HTERT RPE-1 (cell line): ENCODE data around the gene SCARF2.
"Not testable (repeated sequence)": the region's sequence is repeated elsewhere in the genome, so short reads cannot be mapped to it uniquely, and the experiment has no call there.

Source experiments
- in situ Hi-C: fragments of 300-500 bp; cut with MboI; formaldehyde crosslinking; loops from 4 replicates; pipeline ENCODE4 v1.14.3; 2020; ENCODE audit warnings: low sequenced_read_pairs

SCARF2 gene

DNA sequence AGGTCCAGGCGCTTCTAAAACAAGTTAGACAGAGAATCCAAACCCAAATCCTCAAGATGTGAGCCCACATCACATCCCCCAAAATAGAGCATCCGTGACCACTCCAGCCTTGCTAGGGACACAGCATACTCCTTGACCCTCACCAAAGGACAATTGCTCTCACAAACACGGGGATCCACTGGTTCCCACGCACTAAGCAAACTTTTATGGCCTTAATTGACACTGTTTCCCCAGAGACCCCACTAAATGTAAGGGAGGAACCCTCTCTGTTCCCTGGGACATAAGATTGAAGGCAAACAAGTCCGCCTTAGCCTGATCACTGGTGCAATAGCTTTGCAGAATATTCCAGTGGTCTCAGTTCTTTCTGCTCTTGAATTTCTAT, 23.6 kb downstream of the SCARF2 start:
- in situ Hi-C loops, result no loop called here

DNA sequence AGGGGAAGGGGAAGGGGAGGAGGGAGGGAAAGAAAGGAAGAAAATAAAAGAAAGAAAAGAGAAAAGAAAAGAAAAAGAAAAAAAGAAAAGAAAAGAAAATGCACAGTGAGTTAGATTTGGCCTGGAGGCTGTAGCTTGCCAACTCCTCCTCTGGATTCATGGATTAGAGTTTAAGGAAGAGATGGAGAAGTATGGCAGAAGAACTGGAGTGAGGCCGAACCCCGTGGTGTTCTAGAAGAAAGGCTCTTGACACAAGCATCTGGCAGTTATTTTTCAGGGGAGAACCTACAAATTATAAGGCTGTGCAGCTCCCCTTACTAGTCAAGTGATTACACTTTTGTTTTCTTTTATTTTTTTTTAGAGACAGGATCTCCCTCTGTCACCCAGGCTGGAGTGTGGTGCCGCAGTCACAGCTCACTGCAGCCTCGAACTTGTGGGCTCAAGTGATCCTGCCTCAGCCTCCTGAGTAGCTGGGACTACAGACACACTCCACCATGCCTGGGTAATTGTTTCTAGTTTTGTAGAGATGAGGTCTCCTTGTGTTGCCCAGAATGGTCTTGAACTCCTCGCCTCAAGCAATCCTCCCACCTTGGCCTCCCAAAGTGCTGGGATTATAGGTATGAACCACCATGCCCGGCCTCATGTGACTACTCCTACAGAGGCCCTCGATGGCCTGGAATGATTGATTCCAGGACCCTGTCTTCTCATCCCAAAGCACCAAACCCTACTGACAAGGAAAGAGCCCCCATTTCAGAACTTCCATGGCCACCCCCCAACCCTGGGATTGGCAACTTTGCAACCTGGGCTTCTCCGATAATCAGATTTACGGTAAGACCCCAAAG, 24.2 kb downstream of the SCARF2 start:
- in situ Hi-C loops, result no loop called here

DNA sequence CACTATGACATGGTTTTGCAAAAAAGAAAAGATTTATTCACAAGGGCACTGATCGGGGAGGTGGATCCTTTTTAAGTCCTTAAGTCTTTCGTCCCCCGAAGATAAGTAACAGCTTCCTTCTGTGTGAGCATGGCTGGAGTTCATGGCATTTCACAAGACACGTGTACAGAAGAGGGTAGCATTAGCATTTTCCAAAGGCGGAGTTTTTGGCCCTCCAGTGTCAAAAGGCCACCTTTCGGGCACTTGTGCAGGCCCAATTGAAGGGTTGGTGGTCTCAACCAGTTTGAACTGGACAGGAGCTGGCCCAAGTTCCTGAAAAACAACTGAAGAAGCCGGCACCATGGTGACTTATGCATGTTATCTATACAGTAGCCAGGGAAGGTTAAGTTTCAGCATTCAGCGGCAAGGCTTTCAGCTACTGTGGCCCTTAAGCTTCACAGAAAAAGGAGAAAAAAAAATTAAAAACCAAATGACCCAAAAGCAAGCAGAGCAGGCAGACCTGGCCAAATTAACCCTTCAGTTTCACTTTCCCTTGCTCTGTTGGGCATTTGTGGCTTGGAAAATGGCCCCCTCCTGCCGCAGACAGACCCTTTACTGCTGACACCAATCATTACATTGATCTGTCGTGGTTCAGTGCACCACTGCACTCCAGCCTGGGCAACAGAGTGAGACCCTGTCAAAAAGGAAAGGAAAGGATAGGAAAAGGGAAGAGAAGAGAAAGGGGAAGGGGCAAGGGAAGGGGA, 25.0 kb downstream of the SCARF2 start:
- in situ Hi-C loops, result no loop called here

DNA sequence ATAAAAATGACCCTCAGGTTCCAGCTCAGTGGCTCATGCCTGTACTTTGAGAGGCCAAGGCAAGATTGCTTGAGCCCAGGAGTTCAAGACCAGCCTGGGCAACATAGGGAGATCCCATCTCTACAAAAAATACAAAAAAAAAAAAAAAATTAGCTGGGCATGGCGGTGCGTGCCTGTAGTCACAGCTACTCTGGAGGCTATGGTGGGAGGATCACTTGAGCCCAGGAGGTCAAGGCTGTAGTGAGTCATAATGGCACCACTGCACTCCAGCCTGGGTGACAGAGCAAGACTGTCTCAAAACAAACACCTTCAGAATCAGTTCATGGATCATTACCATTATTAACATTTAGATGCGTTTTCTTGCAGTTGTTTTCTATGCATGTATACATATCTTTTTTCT, 28.2 kb downstream of the SCARF2 start:
- in situ Hi-C loops, result not testable (repeated sequence)

DNA sequence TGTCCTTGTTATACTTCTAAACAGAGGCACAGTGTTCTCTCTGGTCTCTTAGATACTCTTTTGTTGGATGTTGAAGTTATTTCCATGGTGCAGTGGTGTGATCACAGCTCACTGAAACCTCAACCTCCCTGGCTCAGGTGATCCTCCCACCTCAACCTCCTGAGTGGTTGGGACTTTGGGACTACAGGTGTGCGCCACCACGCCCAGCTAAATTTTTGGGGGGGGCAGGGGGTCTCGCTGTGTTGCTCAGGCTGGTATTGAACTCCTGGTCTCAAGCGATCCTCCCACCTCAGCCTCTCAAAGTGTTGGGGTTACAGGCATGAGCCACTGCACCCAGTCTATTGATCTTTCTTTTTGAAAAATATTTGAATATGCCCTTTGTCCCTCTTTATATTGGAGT, 28.7 kb downstream of the SCARF2 start:
- in situ Hi-C loops, result no loop called here

DNA sequence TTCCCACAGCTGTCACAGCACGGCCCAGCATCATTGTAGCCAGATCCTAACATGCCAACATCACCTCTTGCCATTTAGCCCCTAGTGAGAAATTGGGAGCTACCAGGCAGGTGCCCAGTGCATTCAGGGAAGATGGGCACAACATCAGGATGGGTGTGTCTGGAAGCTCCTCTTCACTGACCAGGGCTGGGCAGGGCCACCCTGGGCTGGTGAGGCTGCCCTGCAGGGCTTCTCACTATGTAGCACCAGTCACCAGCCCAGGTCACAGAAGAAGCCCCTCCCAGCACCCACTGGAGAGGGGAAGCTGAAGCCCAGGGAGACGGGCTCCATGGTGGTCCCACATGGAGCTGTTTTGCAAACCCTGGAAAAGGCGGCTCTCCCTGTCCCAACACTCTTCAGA, 29.8 kb downstream of the SCARF2 start:
- in situ Hi-C loops, result no loop called here

DNA sequence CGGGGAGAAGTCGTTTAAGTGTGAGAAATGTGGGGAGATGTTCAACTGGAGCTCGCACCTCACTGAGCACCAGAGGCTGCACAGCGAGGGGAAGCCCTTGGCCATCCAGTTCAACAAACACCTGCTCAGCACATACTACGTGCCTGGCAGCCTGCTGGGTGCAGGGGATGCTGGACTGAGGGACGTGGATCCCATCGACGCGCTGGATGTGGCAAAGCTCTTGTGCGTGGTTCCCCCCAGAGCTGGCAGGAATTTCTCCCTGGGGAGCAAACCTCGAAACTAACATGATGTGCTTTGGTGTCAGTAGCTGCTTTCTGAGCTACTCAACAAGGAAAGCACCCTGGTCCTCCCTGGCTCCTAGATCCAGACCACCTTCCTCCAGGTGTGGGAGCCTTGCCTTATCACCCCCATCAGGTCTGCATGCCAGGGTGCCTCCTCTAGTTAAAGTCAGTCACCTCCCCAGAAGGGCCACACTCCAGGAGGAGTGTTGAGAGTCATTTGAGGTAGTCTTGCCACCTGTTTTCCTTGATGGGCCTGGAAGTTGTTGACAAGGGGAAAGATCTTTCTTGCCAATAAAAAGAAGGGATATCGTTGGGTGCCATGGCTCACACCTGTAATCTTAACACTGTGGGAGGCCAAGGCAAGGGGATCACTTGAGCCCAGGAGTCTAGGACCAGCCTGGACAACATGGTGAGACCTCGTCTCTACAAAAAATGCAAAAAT, 30.8 kb downstream of the SCARF2 start:
- in situ Hi-C loops, result no loop called here

DNA sequence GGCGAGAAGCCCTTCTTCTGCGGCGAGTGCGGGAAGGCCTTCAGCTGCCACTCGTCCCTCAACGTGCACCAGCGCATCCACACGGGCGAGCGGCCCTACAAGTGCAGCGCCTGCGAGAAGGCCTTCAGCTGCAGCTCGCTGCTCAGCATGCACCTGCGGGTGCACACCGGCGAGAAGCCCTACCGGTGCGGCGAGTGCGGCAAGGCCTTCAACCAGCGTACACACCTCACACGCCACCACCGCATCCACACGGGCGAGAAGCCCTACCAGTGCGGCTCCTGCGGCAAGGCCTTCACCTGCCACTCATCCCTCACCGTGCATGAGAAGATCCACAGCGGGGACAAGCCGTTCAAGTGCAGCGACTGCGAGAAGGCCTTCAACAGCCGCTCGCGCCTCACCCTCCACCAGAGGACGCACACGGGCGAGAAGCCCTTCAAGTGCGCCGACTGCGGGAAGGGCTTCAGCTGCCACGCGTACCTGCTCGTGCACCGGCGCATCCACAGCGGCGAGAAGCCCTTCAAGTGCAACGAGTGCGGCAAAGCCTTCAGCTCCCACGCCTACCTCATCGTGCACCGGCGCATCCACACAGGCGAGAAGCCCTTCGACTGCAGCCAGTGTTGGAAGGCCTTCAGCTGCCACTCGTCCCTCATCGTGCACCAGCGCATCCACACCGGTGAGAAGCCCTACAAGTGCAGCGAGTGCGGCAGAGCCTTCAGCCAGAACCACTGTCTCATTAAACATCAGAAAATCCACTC, 31.5 kb downstream of the SCARF2 start:
- in situ Hi-C loops, result no loop called here

DNA sequence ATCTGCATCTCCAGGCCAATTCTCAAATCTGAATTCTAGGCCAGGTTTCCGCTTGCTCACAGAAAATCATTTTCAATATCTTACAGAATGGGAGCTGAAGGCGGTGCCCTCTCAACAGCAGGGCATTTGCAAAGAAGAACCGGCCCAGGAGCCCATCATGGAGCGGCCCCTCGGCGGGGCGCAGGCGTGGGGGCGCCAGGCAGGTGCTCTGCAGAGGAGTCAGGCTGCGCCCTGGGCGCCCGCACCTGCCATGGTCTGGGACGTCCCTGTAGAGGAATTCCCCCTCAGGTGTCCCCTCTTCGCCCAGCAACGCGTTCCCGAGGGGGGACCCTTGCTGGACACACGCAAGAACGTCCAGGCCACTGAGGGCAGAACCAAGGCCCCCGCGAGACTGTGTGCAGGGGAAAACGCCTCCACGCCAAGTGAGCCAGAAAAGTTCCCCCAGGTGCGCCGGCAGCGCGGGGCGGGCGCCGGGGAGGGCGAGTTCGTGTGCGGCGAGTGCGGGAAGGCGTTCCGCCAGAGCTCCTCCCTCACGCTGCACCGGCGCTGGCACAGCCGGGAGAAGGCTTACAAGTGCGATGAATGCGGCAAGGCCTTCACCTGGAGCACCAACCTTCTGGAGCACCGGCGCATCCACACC, 32.2 kb downstream of the SCARF2 start:
- in situ Hi-C loops, result no loop called here

DNA sequence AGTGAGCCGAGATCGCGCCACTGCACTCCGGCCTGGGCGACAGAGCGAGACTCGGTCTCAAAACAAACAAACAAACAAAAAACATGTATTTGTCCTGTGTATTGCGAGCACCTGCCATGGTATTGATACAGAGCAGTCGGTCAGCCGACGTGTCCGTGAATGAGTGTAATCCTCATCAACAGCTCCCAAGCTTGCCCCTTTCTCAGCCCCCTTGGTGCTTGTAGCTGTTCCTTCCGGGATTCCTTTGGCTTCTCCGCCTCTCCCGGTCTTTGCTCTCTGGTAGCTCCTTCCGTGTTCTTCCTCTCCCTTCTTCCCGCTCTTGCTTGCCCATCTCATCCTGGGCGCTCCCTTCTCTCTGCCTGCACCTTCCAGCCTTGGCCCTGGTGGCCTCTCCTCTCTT, 32.7 kb downstream of the SCARF2 start:
- in situ Hi-C loops, result no loop called here

DNA sequence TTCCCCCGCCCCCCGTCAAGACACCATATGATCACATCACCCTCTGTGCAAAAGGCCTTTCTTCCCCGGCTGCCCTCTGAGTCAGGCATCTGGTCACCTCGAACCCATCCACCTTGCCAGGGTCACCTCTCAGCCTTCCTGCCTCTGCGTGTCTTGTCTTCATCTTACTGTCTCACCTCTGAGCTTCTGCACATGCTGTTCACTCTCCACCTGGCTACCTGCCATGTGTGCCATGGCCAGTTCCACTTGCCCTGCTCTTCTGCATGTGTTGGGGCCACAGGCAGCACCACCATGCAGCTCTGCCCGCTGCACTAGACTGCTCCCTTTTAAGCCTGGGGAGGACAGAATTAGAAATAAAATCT, 33.9 kb downstream of the SCARF2 start:
- in situ Hi-C loops, result no loop called here

DNA sequence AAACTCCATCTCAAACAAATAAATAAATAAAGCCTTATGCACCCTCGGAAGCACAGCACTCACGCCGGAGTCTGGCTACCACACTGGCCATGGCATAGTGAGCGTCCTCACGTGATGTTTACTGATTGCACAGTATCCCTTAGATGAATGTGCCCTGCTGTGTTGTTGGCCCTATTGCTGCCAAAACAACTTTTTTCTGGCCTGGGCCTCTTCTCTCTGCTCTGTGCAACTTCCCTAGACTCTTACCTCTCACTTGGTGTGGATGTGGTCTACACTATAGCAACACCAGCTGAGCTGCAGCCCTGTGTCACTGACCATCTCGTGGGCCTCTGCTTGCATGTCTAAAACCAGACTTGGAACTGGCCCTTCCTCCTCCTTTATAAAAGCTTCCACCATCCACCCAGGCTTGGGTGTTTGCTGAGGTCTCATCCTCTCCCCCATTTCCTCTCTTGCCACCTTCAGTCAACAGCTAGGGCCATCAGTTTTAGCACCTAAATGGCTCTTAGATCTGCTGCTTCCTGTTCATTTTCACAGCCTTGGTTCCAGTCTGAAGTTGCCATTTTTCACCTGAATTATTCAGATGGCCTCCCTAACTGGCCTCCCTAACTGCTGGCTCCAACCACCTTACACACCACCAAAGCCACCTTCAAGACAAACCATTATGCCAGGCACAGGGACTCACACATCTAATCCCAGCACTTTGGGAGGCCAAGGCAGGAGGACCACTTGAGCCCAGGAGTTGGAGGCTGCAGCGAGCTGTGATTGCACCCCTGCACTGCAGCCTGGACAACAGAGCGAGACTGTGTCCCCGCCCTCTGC, 34.5 kb downstream of the SCARF2 start:
- in situ Hi-C loops, result no loop called here

DNA sequence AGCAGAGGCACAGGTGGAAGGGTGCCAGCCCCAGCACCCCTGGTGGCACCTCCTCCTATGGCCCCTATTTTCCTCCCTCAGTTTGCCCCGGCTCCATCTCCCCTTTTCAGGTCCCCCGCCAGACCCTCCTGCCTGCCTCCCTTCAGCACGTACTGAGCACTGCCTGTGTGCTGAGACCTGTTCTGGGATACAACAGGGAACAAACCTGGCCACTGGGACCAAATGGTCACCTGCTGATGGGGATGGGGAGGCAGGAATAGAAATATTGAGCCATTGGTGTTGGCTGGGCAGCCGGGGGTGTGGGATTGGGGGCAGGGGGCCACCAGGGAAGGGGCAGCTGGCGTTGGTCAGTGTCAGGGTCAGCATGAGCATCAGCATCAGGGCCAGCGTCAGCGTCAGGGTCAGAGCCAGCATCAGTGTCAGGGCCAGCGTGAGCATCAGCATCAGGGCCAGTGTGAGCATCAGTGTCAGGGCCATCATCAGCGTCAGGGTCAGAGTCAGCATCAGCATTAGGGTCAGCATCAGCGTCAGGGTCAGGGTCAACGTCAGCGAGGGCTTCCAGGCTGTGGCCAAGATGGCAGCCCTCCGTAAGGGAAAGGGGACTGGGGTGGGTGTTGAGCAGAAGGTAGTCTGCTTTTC, 36.1 kb downstream of the SCARF2 start:
- in situ Hi-C loops, result no loop called here

DNA sequence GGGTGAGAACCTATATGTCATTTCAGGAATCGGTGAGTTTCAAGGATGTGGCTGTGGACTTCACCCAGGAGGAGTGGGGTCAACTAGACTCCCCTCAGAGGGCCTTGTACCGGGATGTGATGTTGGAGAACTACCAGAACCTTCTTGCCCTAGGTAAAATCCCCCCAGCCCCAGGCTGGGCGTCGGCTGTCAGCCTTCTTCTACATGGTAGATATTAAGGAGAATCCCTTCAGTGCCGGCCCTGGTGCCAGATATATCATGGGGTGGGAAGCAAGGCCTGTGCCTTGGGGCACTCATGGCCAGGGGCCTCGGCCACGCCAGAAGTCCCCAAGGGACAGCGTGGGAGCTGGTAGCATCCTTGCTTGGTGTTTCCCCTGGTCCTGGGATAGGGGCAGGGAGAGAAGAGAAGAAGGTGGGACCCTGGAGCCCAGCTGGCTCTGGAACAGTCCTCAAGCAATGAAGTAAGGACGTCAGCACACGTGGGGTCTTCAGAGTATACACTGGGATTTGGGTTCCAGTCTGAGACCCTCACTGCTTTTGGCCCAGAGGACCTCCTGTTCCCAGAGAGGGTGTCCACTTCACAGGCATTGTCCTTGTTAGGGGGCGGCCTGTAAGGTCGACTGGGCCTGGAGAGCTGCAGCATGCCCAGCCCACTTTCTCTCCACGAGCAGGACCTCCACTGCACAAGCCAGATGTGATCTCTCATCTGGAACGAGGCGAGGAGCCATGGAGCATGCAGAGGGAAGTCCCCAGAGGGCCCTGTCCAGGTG, 36.8 kb downstream of the SCARF2 start:
- in situ Hi-C loops, result no loop called here

DNA sequence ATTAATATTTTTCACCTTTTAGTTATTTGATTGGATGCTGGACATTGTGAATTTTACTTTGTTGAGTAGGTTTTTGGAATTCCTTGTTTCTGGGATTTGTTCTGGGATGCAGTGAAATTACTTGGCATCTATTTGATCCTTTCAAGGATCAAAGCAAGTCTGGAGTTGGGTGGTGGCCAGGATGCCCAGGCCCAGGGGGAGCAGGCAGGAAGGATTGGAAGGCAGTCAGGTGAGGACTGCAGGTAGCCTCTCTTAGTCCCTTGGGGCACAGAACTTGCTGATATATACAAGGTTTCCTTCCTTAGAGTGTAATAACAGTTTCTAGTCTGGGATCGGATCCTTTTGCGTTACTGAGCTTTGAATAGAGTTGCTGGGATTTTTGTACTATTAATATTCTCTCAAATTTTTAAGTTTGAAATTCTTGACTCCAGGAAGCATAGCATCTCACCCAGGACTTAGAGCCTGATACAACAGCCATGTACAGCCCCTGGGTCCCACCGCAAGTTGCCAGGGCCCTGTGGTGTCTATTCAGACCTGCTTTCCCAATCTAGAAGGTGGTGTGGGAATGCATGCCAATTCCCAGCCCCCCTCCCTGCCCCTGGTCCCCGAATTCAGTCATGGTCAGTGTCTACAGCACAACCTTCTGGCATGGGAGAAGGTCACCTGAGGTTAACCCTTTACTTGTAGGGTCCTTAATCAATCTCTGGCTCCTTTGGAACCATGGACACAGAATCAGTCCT, 37.6 kb downstream of the SCARF2 start:
- in situ Hi-C loops, result no loop called here

DNA sequence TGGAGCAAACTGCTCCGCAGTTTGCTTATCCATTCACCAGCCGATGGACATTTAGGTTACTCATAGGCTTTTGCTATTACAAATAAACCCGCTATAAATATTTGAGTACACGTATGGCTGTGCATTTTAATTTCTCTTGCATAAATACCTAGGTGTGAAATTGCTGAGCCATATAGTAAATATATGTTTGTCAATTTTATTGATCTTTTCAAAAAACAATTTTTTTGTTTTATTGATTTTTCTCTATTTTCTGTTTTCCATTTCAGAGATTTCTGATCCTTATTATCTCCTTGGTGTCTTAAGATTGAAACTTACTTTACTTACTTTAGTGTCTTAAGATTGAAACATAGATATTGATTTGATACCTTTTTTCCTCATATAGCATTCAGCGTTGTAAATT, 39.2 kb downstream of the SCARF2 start:
- in situ Hi-C loops, result no loop called here

DNA sequence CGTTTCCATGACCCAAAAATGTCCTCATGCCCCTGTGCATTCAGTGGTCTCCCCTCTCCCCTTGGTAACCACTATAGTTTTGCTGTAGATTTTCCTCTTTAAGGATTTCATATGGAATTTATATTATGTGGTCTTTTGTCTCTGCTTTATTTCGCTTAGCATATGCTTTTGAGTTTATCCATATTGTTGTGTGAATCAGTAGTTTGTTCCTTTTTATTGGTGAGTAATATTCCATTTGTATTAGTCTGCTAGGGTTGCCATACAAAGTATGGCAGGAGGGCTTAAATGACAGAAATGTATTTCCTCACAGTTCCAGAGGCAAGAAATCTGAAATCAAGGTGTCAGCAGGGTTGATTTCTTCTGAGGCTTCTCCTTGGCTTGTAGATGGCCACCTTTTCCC, 40.1 kb downstream of the SCARF2 start:
- in situ Hi-C loops, result no loop called here

DNA sequence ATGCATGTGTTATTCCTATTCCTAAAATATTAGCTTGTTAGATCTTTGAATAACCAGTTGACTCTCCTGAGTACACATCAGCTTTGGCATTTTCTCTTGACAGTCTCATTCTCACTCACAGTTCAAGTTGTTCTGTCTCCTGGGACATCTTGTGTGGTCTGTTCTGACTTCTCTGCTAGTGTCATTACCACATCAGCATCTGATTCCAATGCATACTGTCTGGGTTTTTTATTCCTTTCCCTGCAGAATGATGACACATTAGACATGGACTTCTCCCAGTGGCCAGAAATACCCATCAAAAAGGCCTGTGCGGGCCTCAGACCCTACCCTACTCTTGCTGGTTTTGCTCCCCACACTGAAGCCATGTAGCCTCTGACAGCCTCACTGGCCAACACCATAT, 41.0 kb downstream of the SCARF2 start:
- in situ Hi-C loops, result no loop called here
